Right lobe of liver (tissue), 4 donors: Measurements from ENCODE around the gene CEP128.

Experiments used
- POLR2A ChIP-seq: fragments of 450-650 bp; IDR thresholded peaks from one replicate; pipeline ENCODE4 v1.6.1; 2017; ENCODE audit warnings: antibody characterized with exemption, mild to moderate bottlenecking
- TF ChIP-seq, protein P1 (sequence below), 4 donors: fragments of 200-600 bp in 3 of 4; fragments of 450-650 bp in 1 of 4; IDR thresholded peaks; one replicate each; pipeline versions ENCODE4 v1.5.1 to v1.8.0; 2016 to 2022; ENCODE audit warnings: antibody characterized with exemption in 4 of 4, mild to moderate bottlenecking in 2 of 4
- donor health status: DM: no; HTN: no; CAD: no.
- donor health status: DM: no; HTN: no; CAD: no.
- donor health status: DM: no; HTN: yes; CAD: no.

DNA sequence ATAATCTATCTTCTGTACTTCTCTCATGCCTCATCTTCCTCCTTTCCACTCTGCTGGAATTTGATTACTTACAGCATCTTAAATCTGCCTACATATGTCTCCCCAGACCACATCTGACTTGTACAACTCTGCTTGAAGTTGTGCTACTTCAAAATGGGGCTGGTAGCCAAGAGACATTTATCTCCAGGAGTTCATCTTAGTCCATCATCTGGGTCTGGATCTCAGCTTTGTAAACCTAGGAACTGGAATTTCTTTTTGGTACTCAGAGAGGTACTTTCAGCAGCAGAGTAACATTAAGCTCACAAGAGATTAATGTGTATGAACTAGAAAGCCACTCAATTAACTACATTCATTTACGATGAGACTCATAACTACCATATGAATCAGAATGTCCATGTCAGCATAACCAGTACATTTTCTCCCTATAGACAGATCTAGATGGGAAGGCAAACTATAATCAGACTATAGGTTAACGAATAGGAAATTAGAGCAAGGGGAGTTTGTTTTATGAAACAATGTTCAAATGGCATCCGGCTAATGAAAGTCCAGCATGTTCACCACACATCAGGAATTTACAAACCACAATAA, 178.8 kb downstream of the CEP128 start:
- no peak for TF ChIP-seq POLR2A
- TF ChIP-seq, protein P1, sequence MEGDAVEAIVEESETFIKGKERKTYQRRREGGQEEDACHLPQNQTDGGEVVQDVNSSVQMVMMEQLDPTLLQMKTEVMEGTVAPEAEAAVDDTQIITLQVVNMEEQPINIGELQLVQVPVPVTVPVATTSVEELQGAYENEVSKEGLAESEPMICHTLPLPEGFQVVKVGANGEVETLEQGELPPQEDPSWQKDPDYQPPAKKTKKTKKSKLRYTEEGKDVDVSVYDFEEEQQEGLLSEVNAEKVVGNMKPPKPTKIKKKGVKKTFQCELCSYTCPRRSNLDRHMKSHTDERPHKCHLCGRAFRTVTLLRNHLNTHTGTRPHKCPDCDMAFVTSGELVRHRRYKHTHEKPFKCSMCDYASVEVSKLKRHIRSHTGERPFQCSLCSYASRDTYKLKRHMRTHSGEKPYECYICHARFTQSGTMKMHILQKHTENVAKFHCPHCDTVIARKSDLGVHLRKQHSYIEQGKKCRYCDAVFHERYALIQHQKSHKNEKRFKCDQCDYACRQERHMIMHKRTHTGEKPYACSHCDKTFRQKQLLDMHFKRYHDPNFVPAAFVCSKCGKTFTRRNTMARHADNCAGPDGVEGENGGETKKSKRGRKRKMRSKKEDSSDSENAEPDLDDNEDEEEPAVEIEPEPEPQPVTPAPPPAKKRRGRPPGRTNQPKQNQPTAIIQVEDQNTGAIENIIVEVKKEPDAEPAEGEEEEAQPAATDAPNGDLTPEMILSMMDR (IDR thresholded peaks at IDR 0.05): no peak
